Measurements from ENCODE around the gene MKNK2. TPM values are rescaled to one million over a fixed set of nuclear protein-coding genes. Genes with fewer than 3 reads are reported as not detected.
"Not testable (repeated sequence)": the region's sequence is repeated elsewhere in the genome, so short reads cannot be mapped to it uniquely, and the experiment has no call there.

Gene MKNK2
- total RNA-seq, 4 donors from 2014 or later = 34.6 to 155 (median 81.7) TPM

- H3K4me3 ChIP-seq = no peak overlapping the region
- H3K9me3 ChIP-seq = no peaks in the 10 kb centered on the region
- intact Hi-C loops (cut with DNase I; ENCODE audit: low total_unique reads) = no loop called here
- no peaks in the 10 kb centered on the region for H3K27me3 ChIP-seq
- no peaks in the 10 kb centered on the region for H3K36me3 ChIP-seq
- no peak for TF ChIP-seq POLR2A (IDR thresholded peaks at IDR 0.05)
- TF ChIP-seq, protein P1, sequence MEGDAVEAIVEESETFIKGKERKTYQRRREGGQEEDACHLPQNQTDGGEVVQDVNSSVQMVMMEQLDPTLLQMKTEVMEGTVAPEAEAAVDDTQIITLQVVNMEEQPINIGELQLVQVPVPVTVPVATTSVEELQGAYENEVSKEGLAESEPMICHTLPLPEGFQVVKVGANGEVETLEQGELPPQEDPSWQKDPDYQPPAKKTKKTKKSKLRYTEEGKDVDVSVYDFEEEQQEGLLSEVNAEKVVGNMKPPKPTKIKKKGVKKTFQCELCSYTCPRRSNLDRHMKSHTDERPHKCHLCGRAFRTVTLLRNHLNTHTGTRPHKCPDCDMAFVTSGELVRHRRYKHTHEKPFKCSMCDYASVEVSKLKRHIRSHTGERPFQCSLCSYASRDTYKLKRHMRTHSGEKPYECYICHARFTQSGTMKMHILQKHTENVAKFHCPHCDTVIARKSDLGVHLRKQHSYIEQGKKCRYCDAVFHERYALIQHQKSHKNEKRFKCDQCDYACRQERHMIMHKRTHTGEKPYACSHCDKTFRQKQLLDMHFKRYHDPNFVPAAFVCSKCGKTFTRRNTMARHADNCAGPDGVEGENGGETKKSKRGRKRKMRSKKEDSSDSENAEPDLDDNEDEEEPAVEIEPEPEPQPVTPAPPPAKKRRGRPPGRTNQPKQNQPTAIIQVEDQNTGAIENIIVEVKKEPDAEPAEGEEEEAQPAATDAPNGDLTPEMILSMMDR (IDR thresholded peaks at IDR 0.05) = no peak
- no peak for DNase-seq
- H3K27ac ChIP-seq = peak overlapping the region in 1 of 2 donors; percentile 42
- peaks cover 0 to 6% of the 10 kb centered on the region in 2 donors for H3K4me1 ChIP-seq
Observed at GRCh38 chr19:2089001-2089711, 38.1 kb upstream of the MKNK2 start.

DNA sequence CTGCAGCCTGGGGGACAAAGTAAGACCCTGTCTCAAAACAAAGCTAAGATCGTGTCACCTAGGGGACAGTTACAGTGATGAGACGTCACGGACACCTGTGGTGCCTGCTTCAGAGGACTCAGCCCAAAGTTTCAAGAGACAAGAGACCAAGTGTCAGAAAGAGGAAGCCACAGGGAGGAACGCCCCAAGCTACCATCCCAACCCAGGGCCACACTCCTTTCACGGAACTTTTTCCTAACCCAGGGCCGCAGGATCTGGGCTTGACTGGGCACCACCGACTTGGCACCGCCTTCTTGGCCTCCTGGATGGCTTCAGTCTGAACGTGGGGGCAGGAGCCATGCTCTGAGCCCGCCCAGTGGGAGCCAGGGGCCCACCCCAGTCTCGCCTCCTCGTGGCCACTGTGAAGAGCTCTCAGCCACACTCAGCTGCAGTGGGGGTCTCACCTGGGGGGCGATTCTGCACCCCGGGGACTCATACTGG, 36.6 kb upstream of the MKNK2 start:
- no peak for TF ChIP-seq POLR2A (IDR thresholded peaks at IDR 0.05)
- TF ChIP-seq, protein P1 (IDR thresholded peaks at IDR 0.05) = no peak
- H3K27me3 ChIP-seq = no peaks in the 10 kb centered on the region
- no peak overlapping the region for H3K4me3 ChIP-seq
- H3K27ac ChIP-seq = no peak overlapping the region
- intact Hi-C loops (cut with DNase I; ENCODE audit: low total_unique reads) = no loop called here
- no peaks in the 10 kb centered on the region for H3K36me3 ChIP-seq
- no peak for DNase-seq
- H3K4me1 ChIP-seq = peaks cover 0 to 9% of the 10 kb centered on the region in 2 donors
- H3K9me3 ChIP-seq = no peaks in the 10 kb centered on the region

GRCh38 chr19:2086695-2087620, 35.9 kb upstream of the MKNK2 start:
- H3K9me3 ChIP-seq; H3K27ac ChIP-seq; intact Hi-C loops (cut with DNase I; ENCODE audit: low total_unique reads); H3K4me3 ChIP-seq; H3K36me3 ChIP-seq; H3K27me3 ChIP-seq; DNase-seq; H3K4me1 ChIP-seq: not testable (repeated sequence)

DNA sequence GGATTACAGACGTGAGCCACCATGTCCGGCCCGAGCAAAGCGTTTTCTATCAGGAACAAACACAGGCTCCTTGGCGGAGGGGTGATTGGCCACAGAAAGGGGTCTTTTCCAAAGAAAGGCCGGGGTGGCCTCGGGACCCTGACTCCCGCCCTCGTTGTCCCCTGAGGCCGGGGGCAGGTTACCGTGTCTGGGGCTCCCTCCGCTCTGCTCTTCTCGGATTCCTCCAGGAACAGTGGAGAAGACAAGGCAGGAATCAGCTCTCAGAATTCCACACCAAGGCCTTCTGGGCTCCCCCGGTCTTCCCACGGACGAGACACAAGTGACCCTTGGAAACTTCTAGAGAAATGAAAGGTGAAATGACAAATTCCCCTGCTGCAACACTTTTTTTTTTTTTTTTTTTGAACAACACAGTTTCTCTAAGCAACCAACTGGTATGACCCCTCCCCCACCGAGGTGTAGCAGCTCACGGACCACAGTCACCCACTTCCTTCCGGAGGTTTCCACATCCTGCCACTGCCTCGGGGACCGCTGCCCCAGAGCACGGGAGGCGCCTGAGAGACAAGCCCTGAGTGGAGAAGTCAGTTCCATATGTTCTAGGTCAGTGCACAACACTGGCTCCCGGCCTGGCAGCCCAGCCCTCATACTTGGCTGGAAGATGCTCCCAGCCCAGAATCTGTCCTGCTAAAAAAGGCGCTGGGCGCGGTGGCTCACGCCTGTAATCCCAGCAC, 34.1 kb upstream of the MKNK2 start:
- intact Hi-C loops (cut with DNase I; ENCODE audit: low total_unique reads) = no loop called here
- H3K9me3 ChIP-seq = no peaks in the 10 kb centered on the region
- no peak overlapping the region for H3K27ac ChIP-seq
- no peak for DNase-seq
- H3K36me3 ChIP-seq = no peaks in the 10 kb centered on the region
- peaks cover 0 to 4% of the 10 kb centered on the region in 2 donors for H3K4me1 ChIP-seq
- H3K27me3 ChIP-seq = no peaks in the 10 kb centered on the region
- TF ChIP-seq POLR2A (IDR thresholded peaks at IDR 0.05) = no peak
- TF ChIP-seq, protein P1 (IDR thresholded peaks at IDR 0.05) = no peak
- no peak overlapping the region for H3K4me3 ChIP-seq

GRCh38 chr19:2083174-2083854, 32.3 kb upstream of the MKNK2 start:
- peak overlapping the region in 1 of 2 donors; percentile 61 for H3K27ac ChIP-seq
- TF ChIP-seq, protein P1 (IDR thresholded peaks at IDR 0.05) = no peak
- TF ChIP-seq POLR2A (IDR thresholded peaks at IDR 0.05) = no peak
- intact Hi-C loops (cut with DNase I; ENCODE audit: low total_unique reads) = no loop called here
- H3K9me3 ChIP-seq = no peaks in the 10 kb centered on the region
- H3K27me3 ChIP-seq = no peaks in the 10 kb centered on the region
- H3K36me3 ChIP-seq = no peaks in the 10 kb centered on the region
- peaks cover 0 to 4% of the 10 kb centered on the region in 2 donors for H3K4me1 ChIP-seq
- DNase-seq = peak in 1 of 2 donors; percentile 25
- no peak overlapping the region for H3K4me3 ChIP-seq

Data from uterus (tissue), 4 donors.